GM18858 (cell line): ENCODE measurements around the gene SSH2.
A peak's percentile ranks its signal among the peaks of the same experiment; 100 is the strongest.
"Not testable (repeated sequence)": the region's sequence is repeated elsewhere in the genome, so short reads cannot be mapped to it uniquely, and the experiment has no call there.

ENCODE experiments used
- ATAC-seq: cut with Tn5 transposase; IDR thresholded peaks from one replicate; pipeline ENCODE4 v1.9.1; 2021; ENCODE audit not compliant: unreplicated experiment

The SSH2 gene

GRCh38 chr17:29929533-29930408, at the start of gene SSH2:
TSS of gene SSH2 (minus strand) at chr17:29930228. CDS start at chr17:29930000, 228 bp downstream.
- ATAC-seq, result peak; percentile 41

- ATAC-seq, result no peak
Measured at GRCh38 chr17:29977836-29978235, 47.8 kb upstream of the SSH2 start.

GRCh38 chr17:29973005-29973404, 43.0 kb upstream of the SSH2 start:
- no peak for ATAC-seq

GRCh38 chr17:29972277-29972676, 42.2 kb upstream of the SSH2 start:
- ATAC-seq, result no peak

- ATAC-seq, result no peak
Measured at GRCh38 chr17:29968271-29968670, 38.2 kb upstream of the SSH2 start.

GRCh38 chr17:29962656-29963055, 32.6 kb upstream of the SSH2 start:
- no peak for ATAC-seq

- no peak for ATAC-seq
Measured at GRCh38 chr17:29959658-29960337, 29.8 kb upstream of the SSH2 start.

GRCh38 chr17:29958947-29959657, 29.1 kb upstream of the SSH2 start:
- no peak for ATAC-seq

- not testable (repeated sequence) for ATAC-seq
Measured at GRCh38 chr17:29957488-29957887, 27.5 kb upstream of the SSH2 start.

- ATAC-seq, result no peak
Measured at GRCh38 chr17:29956225-29956624, 26.2 kb upstream of the SSH2 start.

- no peak for ATAC-seq
Measured at GRCh38 chr17:29954405-29954804, 24.4 kb upstream of the SSH2 start.

- ATAC-seq, result no peak
Measured at GRCh38 chr17:29949696-29950095, 19.7 kb upstream of the SSH2 start.

- no peak for ATAC-seq
Measured at GRCh38 chr17:29948448-29949215, 18.6 kb upstream of the SSH2 start.

- no peak for ATAC-seq
Measured at GRCh38 chr17:29945281-29945680, 15.3 kb upstream of the SSH2 start.

GRCh38 chr17:29941334-29941733, 11.3 kb upstream of the SSH2 start, which contains the start of gene EFCAB5:
TSS of gene EFCAB5 (plus strand) at chr17:29941634. CDS start at chr17:29941797, 163 bp downstream.
- ATAC-seq, result no peak

- no peak for ATAC-seq
Measured at GRCh38 chr17:29936724-29937123, 6.7 kb upstream of the SSH2 start.

- not testable (repeated sequence) for ATAC-seq
Measured at GRCh38 chr17:29935909-29936308, 5.9 kb upstream of the SSH2 start.

GRCh38 chr17:29933379-29933778, 3.4 kb upstream of the SSH2 start:
- no peak for ATAC-seq

GRCh38 chr17:29931231-29931932, 1.4 kb upstream of the SSH2 start:
- ATAC-seq, result no peak

GRCh38 chr17:29930409-29931010, 482 bp upstream of the SSH2 start:
- no peak for ATAC-seq
